RWPE2 (cell line): Measurements from ENCODE around the gene RPS23.

Experiments
- ATAC-seq: fragments of 200-7000 bp; cut with Tn5 transposase; 3 replicates; pipeline ENCODE4 v1.9.1; 2021; ENCODE audit warnings: low read depth
- DNase-seq: peaks from one replicate; pipeline ENCODE4 v3.0.0-alpha.2; 2020; ENCODE audit warnings: low spot score
- H3K27ac ChIP-seq: fragments of 450-650 bp; 2 replicates; pipeline ENCODE4 v1.5.1; 2017; ENCODE audit warnings: mild to moderate bottlenecking; ENCODE audit not compliant: poor library complexity, severe bottlenecking
- H3K27me3 ChIP-seq: fragments of 250-450 bp; sonication (Bioruptor Pico); 2 replicates; pipeline ENCODE4 v1.5.1; 2021; ENCODE audit warnings: mild to moderate bottlenecking, moderate library complexity; ENCODE audit not compliant: insufficient read depth, poor library complexity, severe bottlenecking
- H3K36me3 ChIP-seq: fragments of 250-450 bp; sonication (Bioruptor Pico); 2 replicates; pipeline ENCODE4 v1.5.1; 2020; ENCODE audit warnings: low read depth, mild to moderate bottlenecking, moderate library complexity
- H3K4me1 ChIP-seq: fragments of 250-450 bp; sonication (Bioruptor Pico); 2 replicates; pipeline ENCODE4 v1.5.1; 2021; ENCODE audit warnings: mild to moderate bottlenecking, moderate library complexity; ENCODE audit not compliant: insufficient read depth, poor library complexity, severe bottlenecking
- H3K4me3 ChIP-seq: fragments of 250-450 bp; sonication (Bioruptor Pico); 2 replicates; pipeline ENCODE4 v1.5.1; 2021; ENCODE audit warnings: mild to moderate bottlenecking, moderate library complexity; ENCODE audit not compliant: severe bottlenecking
- H3K9me3 ChIP-seq: fragments of 250-450 bp; sonication (Bioruptor Pico); 2 replicates; pipeline ENCODE4 v1.5.1; 2021; ENCODE audit warnings: mild to moderate bottlenecking, moderate library complexity; ENCODE audit not compliant: severe bottlenecking
- TF ChIP-seq, protein P1 (sequence below): fragments of 450-650 bp; IDR thresholded peaks from one replicate; pipeline ENCODE4 v1.5.1; 2017; ENCODE audit warnings: mild to moderate bottlenecking, moderate library complexity; ENCODE audit not compliant: poor library complexity, severe bottlenecking

RPS23 gene

DNA sequence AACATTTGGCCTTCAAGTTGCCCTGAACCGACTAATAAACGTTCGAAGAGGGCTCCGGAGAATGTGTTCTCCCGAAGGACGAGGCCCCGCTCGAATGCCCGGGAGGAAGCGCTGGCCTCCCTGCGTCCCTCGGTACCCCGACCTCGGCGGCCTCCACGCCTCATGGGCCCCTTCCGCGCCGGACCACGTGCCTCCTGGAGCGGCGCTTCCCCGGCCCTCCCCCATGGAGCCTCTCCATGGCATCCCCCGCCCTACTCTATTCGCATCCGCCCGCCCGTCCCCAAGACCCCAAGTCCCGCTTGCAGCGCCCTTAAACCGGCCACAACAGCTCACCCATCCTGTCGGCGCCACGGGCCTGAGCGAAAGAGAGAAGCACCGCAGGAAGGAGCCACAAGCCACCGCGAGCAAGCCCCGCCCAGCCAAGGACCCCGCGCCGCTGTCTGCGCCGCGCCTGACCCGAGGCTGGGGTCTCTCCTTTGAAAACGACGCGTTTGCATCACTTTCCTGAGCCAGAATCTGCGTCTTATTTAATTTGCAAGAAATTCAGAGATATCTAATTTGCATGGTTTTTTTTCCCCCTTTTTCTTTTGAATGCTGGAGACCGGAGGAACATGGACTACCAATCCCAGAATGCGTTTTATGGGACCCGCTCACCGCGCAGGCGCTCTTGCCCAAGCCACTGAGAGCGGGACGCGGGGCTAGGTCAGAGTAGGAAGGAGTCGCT is at the start of gene RPS23:
TSS of gene RPS23 (minus strand) at position 368 of the 724 bp plus-strand sequence. CDS start at position 337, 31 bp downstream.
- H3K9me3 ChIP-seq: no peaks in the 10 kb centered on the region
- H3K36me3 ChIP-seq: peaks cover 48% of the 10 kb centered on the region
- H3K27ac ChIP-seq: peak within 1 kb of the TSS; percentile 68
- DNase-seq: peak; percentile 87
- peaks cover 7% of the 10 kb centered on the region for H3K4me1 ChIP-seq
- peak; percentile 72 for ATAC-seq
- TF ChIP-seq, protein P1, sequence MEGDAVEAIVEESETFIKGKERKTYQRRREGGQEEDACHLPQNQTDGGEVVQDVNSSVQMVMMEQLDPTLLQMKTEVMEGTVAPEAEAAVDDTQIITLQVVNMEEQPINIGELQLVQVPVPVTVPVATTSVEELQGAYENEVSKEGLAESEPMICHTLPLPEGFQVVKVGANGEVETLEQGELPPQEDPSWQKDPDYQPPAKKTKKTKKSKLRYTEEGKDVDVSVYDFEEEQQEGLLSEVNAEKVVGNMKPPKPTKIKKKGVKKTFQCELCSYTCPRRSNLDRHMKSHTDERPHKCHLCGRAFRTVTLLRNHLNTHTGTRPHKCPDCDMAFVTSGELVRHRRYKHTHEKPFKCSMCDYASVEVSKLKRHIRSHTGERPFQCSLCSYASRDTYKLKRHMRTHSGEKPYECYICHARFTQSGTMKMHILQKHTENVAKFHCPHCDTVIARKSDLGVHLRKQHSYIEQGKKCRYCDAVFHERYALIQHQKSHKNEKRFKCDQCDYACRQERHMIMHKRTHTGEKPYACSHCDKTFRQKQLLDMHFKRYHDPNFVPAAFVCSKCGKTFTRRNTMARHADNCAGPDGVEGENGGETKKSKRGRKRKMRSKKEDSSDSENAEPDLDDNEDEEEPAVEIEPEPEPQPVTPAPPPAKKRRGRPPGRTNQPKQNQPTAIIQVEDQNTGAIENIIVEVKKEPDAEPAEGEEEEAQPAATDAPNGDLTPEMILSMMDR: no peak
- no peaks in the 10 kb centered on the region for H3K27me3 ChIP-seq
- H3K4me3 ChIP-seq: peak within 1 kb of the TSS; percentile 90

GRCh38 chr5:82327941-82328340 is 49.8 kb upstream of the RPS23 start:
- DNase-seq (no peak), ATAC-seq (no peak)
- H3K4me3 ChIP-seq: no peak overlapping the region
- TF ChIP-seq, protein P1: no peak
- H3K4me1 ChIP-seq: no peaks in the 10 kb centered on the region
- no peak overlapping the region for H3K27ac ChIP-seq
- no peaks in the 10 kb centered on the region for H3K9me3 ChIP-seq
- no peaks in the 10 kb centered on the region for H3K36me3 ChIP-seq
- H3K27me3 ChIP-seq: no peaks in the 10 kb centered on the region

GRCh38 chr5:82325996-82326395 is 47.8 kb upstream of the RPS23 start:
- TF ChIP-seq, protein P1: no peak
- no peaks in the 10 kb centered on the region for H3K27me3 ChIP-seq
- H3K27ac ChIP-seq: no peak overlapping the region
- no peaks in the 10 kb centered on the region for H3K36me3 ChIP-seq
- no peaks in the 10 kb centered on the region for H3K4me1 ChIP-seq
- DNase-seq (no peak), ATAC-seq (no peak)
- H3K4me3 ChIP-seq: no peak overlapping the region
- H3K9me3 ChIP-seq: no peaks in the 10 kb centered on the region

GRCh38 chr5:82325155-82325554 is 47.0 kb upstream of the RPS23 start:
- Histone ChIP-seq H3K9me3 (no peaks in the 10 kb centered on the region), H3K27ac (no peak overlapping the region), H3K4me3 (no peak overlapping the region), H3K36me3 (no peaks in the 10 kb centered on the region), H3K4me1 (no peaks in the 10 kb centered on the region), H3K27me3 (no peaks in the 10 kb centered on the region)
- no peak for ATAC-seq
- TF ChIP-seq, protein P1: no peak
- DNase-seq: no peak

GRCh38 chr5:82320966-82321365 is 42.8 kb upstream of the RPS23 start:
- no peaks in the 10 kb centered on the region for H3K27me3 ChIP-seq
- ATAC-seq (no peak), DNase-seq (no peak)
- H3K9me3 ChIP-seq: no peaks in the 10 kb centered on the region
- H3K4me1 ChIP-seq: no peaks in the 10 kb centered on the region
- H3K27ac ChIP-seq: no peak overlapping the region
- TF ChIP-seq, protein P1: no peak
- H3K4me3 ChIP-seq: no peak overlapping the region
- H3K36me3 ChIP-seq: no peaks in the 10 kb centered on the region
